Measurements from ENCODE around the gene CHST15. TPM values are rescaled to one million over a fixed set of nuclear protein-coding genes. Genes with fewer than 3 reads are reported as not detected.
A peak's percentile ranks its signal among the peaks of the same experiment; 100 is the strongest.

Gene CHST15
- total and polyA plus RNA-seq, 2 of the 4 experiments (the other 2 are of a cell fraction) = 0.14 to 0.18 TPM

GRCh38 chr10:124124123-124124768, 30.8 kb upstream of the CHST15 start:
- H2AK9ac ChIP-seq (replicated peaks; ENCODE audit: low read depth, low read length, poor library complexity) = no peak overlapping the region
- no peaks in the 10 kb centered on the region for H3K79me1 ChIP-seq (ENCODE audit: low read depth in 1 of 2, low read length in 2 of 2)
- H3K18ac ChIP-seq (ENCODE audit: low read depth, low read length) = no peak overlapping the region
- no peak overlapping the region for H2BK20ac ChIP-seq (ENCODE audit: low read depth, low read length)
- H3K27me3 ChIP-seq (ENCODE audit: control insufficient read depth, insufficient read depth, low read length) = no peaks in the 10 kb centered on the region
- H4K91ac ChIP-seq (ENCODE audit: insufficient read depth, low read depth, low read length) = no peak overlapping the region
- H4K8ac ChIP-seq (ENCODE audit: low read depth in 2 of 2, low read length in 2 of 2) = no peak overlapping the region
- 78% methylated on average over 6 of the region's 10 CpGs; no CpG with 5 or more reads in 1 of the 2 experiments for WGBS, 2 experiments (ENCODE audit: extremely low coverage in 2 of 2, insufficient read length in 1 of 2)
- H3K14ac ChIP-seq (replicated peaks; ENCODE audit: low read depth, low read length) = no peak overlapping the region
- H3K4me1 ChIP-seq (ENCODE audit: control insufficient read depth, insufficient read depth, low read length) = no peaks in the 10 kb centered on the region
- TF ChIP-seq MXI1 (IDR thresholded peaks at IDR 0.05; ENCODE audit: borderline replicate concordance, low read depth, low read length) (no peak), FOS (IDR thresholded peaks at IDR 0.05; ENCODE audit: low read depth, low read length) (no peak), MAZ (IDR thresholded peaks at IDR 0.05; ENCODE audit: borderline replicate concordance, low read depth, low read length) (no peak), RFX5 (IDR thresholded peaks at IDR 0.05; ENCODE audit: low read depth, low read length) (no peak), USF2 (IDR thresholded peaks at IDR 0.05; ENCODE audit: low read depth, low read length) (no peak), CHD1 (IDR thresholded peaks at IDR 0.05; ENCODE audit: low read depth, low read length) (no peak), NFE2L2 (IDR thresholded peaks at IDR 0.05; ENCODE audit: low read depth, low read length) (no peak)
- H3K9ac ChIP-seq (ENCODE audit: low read depth, low read length) = no peak overlapping the region
- BruUV-seq (replicated peaks) = no TSS peak
- no peak overlapping the region for H3K23ac ChIP-seq (ENCODE audit: low read depth, low read length)
- no peak overlapping the region for H4K5ac ChIP-seq (ENCODE audit: low read depth, low read length)
- H2AK5ac ChIP-seq (ENCODE audit: low read depth, low read length) = no peak overlapping the region
- H3K36me3 ChIP-seq (ENCODE audit: control insufficient read depth, insufficient read depth, low read length) = no peaks in the 10 kb centered on the region
- dilution Hi-C loops (cut with HindIII; ENCODE audit: low sequenced_read_pairs, unreplicated experiment) (no loop called here), in situ Hi-C loops (cut with MboI; ENCODE audit: low sequenced_read_pairs) (no loop called here), intact Hi-C loops (cut with micrococcal nuclease) (no loop called here)
- no peak overlapping the region for H3K4me3 ChIP-seq (ENCODE audit: insufficient read depth, low read depth, low read length)
- H3K4me2 ChIP-seq (ENCODE audit: low read depth, low read length) = no peak overlapping the region
- no peak overlapping the region for H2AFZ ChIP-seq (replicated peaks; ENCODE audit: low read length, poor library complexity)
- ChIA-PET POLR2A (ENCODE audit: unreplicated experiment) (no interaction called here), CTCF (interaction anchor here (0.6 kb wide), 1 partner anchor 914 kb away, joined by 3 read pairs; no protein-coding TSS in a partner anchor)
- DNase-seq = no peak
- no peak overlapping the region for H3K27ac ChIP-seq (ENCODE audit: insufficient read depth, low read length)
- no peak overlapping the region for H3K56ac ChIP-seq (ENCODE audit: extremely low read depth, insufficient read depth, low read length)
- no peak overlapping the region for H3K4ac ChIP-seq (ENCODE audit: low read depth, low read length)
- peaks cover under 1% of the 10 kb centered on the region for H3K9me3 ChIP-seq (ENCODE audit: control insufficient read depth, insufficient read depth, low read length)
- H2BK15ac ChIP-seq (ENCODE audit: low read depth, low read length) = no peak overlapping the region
- peak overlapping the region; percentile 76 for H2BK5ac ChIP-seq (ENCODE audit: low read depth, low read length, poor library complexity, severe bottlenecking)
- no peak for ATAC-seq (ENCODE audit: low read depth)
- no peaks in the 10 kb centered on the region for H3K9me1 ChIP-seq (ENCODE audit: insufficient read depth, low read length)
- no peaks in the 10 kb centered on the region for H4K20me1 ChIP-seq (ENCODE audit: insufficient read depth, low read length)
- no peak overlapping the region for H2BK120ac ChIP-seq (ENCODE audit: low read depth, low read length)

Data from IMR-90 (cell line).